ENCODE measurements around the gene ASAP3.
"Not testable (repeated sequence)": the region's sequence is repeated elsewhere in the genome, so short reads cannot be mapped to it uniquely, and the experiment has no call there.

The ASAP3 gene

GRCh38 chr1:23515905-23516304 lies 31.9 kb upstream of the ASAP3 start:
- FAIRE-seq, result no peak
- DNase-seq (ENCODE audit: insufficient read length, low spot score), result no peak

- no peak for DNase-seq (ENCODE audit: insufficient read length, low spot score)
- FAIRE-seq, result no peak
Observed at GRCh38 chr1:23514111-23514679, 30.2 kb upstream of the ASAP3 start.

GRCh38 chr1:23509896-23510295 lies 25.9 kb upstream of the ASAP3 start:
- DNase-seq (ENCODE audit: insufficient read length, low spot score) (no peak), FAIRE-seq (no peak)

- FAIRE-seq (no peak), DNase-seq (ENCODE audit: insufficient read length, low spot score) (no peak)
Observed at GRCh38 chr1:23506376-23507107, 22.6 kb upstream of the ASAP3 start.

GRCh38 chr1:23505851-23506250 lies 21.9 kb upstream of the ASAP3 start:
- FAIRE-seq, result peak; percentile 38

GRCh38 chr1:23504156-23504555 lies 20.2 kb upstream of the ASAP3 start:
- FAIRE-seq, result not testable (repeated sequence)

More at GRCh38 chr1:23505851-23506250, 21.9 kb upstream of the ASAP3 start:
- DNase-seq (ENCODE audit: insufficient read length, low spot score), result no peak

GRCh38 chr1:23502951-23503350 lies 19.0 kb upstream of the ASAP3 start:
- DNase-seq (ENCODE audit: insufficient read length, low spot score) (no peak), FAIRE-seq (no peak)

More at GRCh38 chr1:23504156-23504555, 20.2 kb upstream of the ASAP3 start:
- DNase-seq (ENCODE audit: insufficient read length, low spot score), result not testable (repeated sequence)

GRCh38 chr1:23500466-23500865 lies 16.5 kb upstream of the ASAP3 start:
- no peak for FAIRE-seq
- DNase-seq (ENCODE audit: insufficient read length, low spot score), result no peak

- FAIRE-seq (no peak), DNase-seq (ENCODE audit: insufficient read length, low spot score) (no peak)
Observed at GRCh38 chr1:23497777-23498439, 13.9 kb upstream of the ASAP3 start.

- DNase-seq (ENCODE audit: insufficient read length, low spot score), result no peak
- FAIRE-seq, result no peak
Observed at GRCh38 chr1:23496490-23497181, 12.7 kb upstream of the ASAP3 start.

GRCh38 chr1:23494836-23495235 lies 10.9 kb upstream of the ASAP3 start:
- FAIRE-seq; DNase-seq (ENCODE audit: insufficient read length, low spot score): not testable (repeated sequence)

- DNase-seq (ENCODE audit: insufficient read length, low spot score); FAIRE-seq: not testable (repeated sequence)
Observed at GRCh38 chr1:23492776-23493175, 8.8 kb upstream of the ASAP3 start.

GRCh38 chr1:23492132-23492720 lies 8.2 kb upstream of the ASAP3 start:
- no peak for DNase-seq (ENCODE audit: insufficient read length, low spot score)
- no peak for FAIRE-seq

- FAIRE-seq (no peak), DNase-seq (ENCODE audit: insufficient read length, low spot score) (no peak)
Observed at GRCh38 chr1:23489842-23490241, 5.9 kb upstream of the ASAP3 start.

- DNase-seq (ENCODE audit: insufficient read length, low spot score) (no peak), FAIRE-seq (no peak)
Observed at GRCh38 chr1:23485002-23485332, 988 bp upstream of the ASAP3 start.

GRCh38 chr1:23484253-23485001 lies 448 bp upstream of the ASAP3 start:
- peak; percentile 89 for DNase-seq (ENCODE audit: insufficient read length, low spot score)
- FAIRE-seq, result peak; percentile 95

GRCh38 chr1:23481904-23482303 lies 2.1 kb downstream of the ASAP3 start:
- DNase-seq (ENCODE audit: insufficient read length, low spot score), result no peak
- no peak for FAIRE-seq

GRCh38 chr1:23481026-23481597 lies 2.9 kb downstream of the ASAP3 start:
- FAIRE-seq, result no peak
- no peak for DNase-seq (ENCODE audit: insufficient read length, low spot score)

GRCh38 chr1:23480187-23481025 lies 3.6 kb downstream of the ASAP3 start:
- DNase-seq (ENCODE audit: insufficient read length, low spot score) (no peak), FAIRE-seq (no peak)

All from HTR-8/SVneo (cell line).